K562 (cell line): ENCODE results near the gene GPATCH4.

ENCODE experiments used
- BCLAF1 ChIP-seq, 2 experiments: fragments of 450-650 bp in 1 of 2; IDR thresholded peaks; 2 replicates each; pipeline ENCODE4 v1.6.1; 2011 to 2017; ENCODE audit warnings: low read depth in 2 of 2, antibody characterized with exemption in 1 of 2, borderline replicate concordance in 1 of 2, low read length in 1 of 2, mild to moderate bottlenecking in 1 of 2, mixed read lengths in 1 of 2; ENCODE audit not compliant: control insufficient read depth in 1 of 2
- CBX5 ChIP-seq: IDR thresholded peaks from 2 replicates; pipeline ENCODE4 v1.6.1; 2014; ENCODE audit warnings: low read depth, borderline replicate concordance
- POLR2A ChIP-seq: fragments of 450-650 bp; conservative IDR thresholded peaks from 2 replicates; pipeline ENCODE4 v1.6.1; 2016
- SREBF2 ChIP-seq: sonication (generic); formaldehyde crosslinking; IDR thresholded peaks from 2 replicates; pipeline ENCODE4 v1.4.0; 2020; ENCODE audit warnings: mild to moderate bottlenecking, missing genetic modification reagents
- ZNF121 ChIP-seq: sonication (generic); formaldehyde crosslinking; conservative IDR thresholded peaks from 2 replicates; pipeline ENCODE4 v1.8.0; 2022; ENCODE audit warnings: missing genetic modification reagents

GRCh38 chr1:156616463-156616862 is 15.2 kb upstream of the GPATCH4 start:
- TF ChIP-seq BCLAF1 (IDR thresholded peaks at IDR 0.05; ENCODE audit: borderline replicate concordance in 1 of 2, control insufficient read depth in 1 of 2, low read depth in 2 of 2, low read length in 1 of 2) (no peak), POLR2A (no peak), ZNF121 (no peak), SREBF2 (CRISPR knock-in tag) (no peak), CBX5 (peak; percentile 45; the same call in 1 of the 2 replicates)
